DND-41 (cell line): Measurements from ENCODE around the gene TMEM151A.

Experiments
- ATAC-seq: fragments of 200-7000 bp; cut with Tn5 transposase; 3 replicates; pipeline ENCODE4 v1.9.1; 2021; ENCODE audit warnings: low read depth; ENCODE audit not compliant: insufficient read depth
- DNase-seq: peaks from one replicate; pipeline ENCODE4 v3.0.0-alpha.2; 2020
- H2AFZ ChIP-seq: 2 replicates; pipeline ENCODE4 v1.6.0; 2012; ENCODE audit warnings: low read depth, low read length
- H3K27ac ChIP-seq: 2 replicates; pipeline ENCODE4 v1.5.1; 2012; ENCODE audit warnings: low read length, inconsistent platforms
- H3K27me3 ChIP-seq: fragments of 200-600 bp; sonication (generic); 2 replicates; pipeline ENCODE4 v1.6.0; 2012; ENCODE audit warnings: low read length, mild to moderate bottlenecking, inconsistent platforms; ENCODE audit not compliant: insufficient read depth, poor library complexity
- H3K36me3 ChIP-seq: 2 replicates; pipeline ENCODE4 v1.5.1; 2012; ENCODE audit warnings: low read length, inconsistent platforms; ENCODE audit not compliant: insufficient read depth
- H3K4me1 ChIP-seq: 2 replicates; pipeline ENCODE4 v1.5.1; 2012; ENCODE audit warnings: mild to moderate bottlenecking, low read length; ENCODE audit not compliant: insufficient read depth
- H3K4me2 ChIP-seq: 2 replicates; pipeline ENCODE4 v1.6.0; 2012; ENCODE audit warnings: mild to moderate bottlenecking, moderate library complexity, low read length, inconsistent platforms; ENCODE audit not compliant: insufficient read depth
- H3K4me3 ChIP-seq, 2 experiments: fragments of 200-600 bp in 1 of 2; shearing (Covaris generic) in 1 of 2; 2 replicates each; pipeline ENCODE4 v1.5.1; 2012 to 2016; ENCODE audit warnings: inconsistent platforms in 2 of 2, low read length in 2 of 2, mild to moderate bottlenecking in 2 of 2, low read depth in 1 of 2, moderate library complexity in 1 of 2
- H3K79me2 ChIP-seq: 2 replicates; pipeline ENCODE4 v1.6.0; 2012; ENCODE audit warnings: low read length, inconsistent platforms; ENCODE audit not compliant: insufficient read depth
- H3K9ac ChIP-seq: 2 replicates; pipeline ENCODE4 v1.6.0; 2012; ENCODE audit warnings: low read depth, mild to moderate bottlenecking, inconsistent platforms, low read length, moderate library complexity
- H3K9me3 ChIP-seq: 2 replicates; pipeline ENCODE4 v1.5.1; 2012; ENCODE audit warnings: low read length, moderate library complexity, mild to moderate bottlenecking, inconsistent platforms; ENCODE audit not compliant: insufficient read depth, severe bottlenecking
- H4K20me1 ChIP-seq: 2 replicates; pipeline ENCODE4 v1.6.0; 2012; ENCODE audit warnings: low read length; ENCODE audit not compliant: insufficient read depth
- CTCF ChIP-seq: IDR thresholded peaks from 2 replicates; pipeline ENCODE4 v1.5.1; 2012; ENCODE audit warnings: borderline replicate concordance, low read length, moderate library complexity, mild to moderate bottlenecking; ENCODE audit not compliant: poor library complexity, severe bottlenecking; ENCODE audit errors: extremely low read depth
- EZH2 ChIP-seq: IDR thresholded peaks from 3 replicates; pipeline ENCODE4 v1.6.1; 2012; ENCODE audit warnings: borderline replicate concordance, low read depth, mild to moderate bottlenecking, moderate library complexity, low read length, inconsistent platforms; ENCODE audit not compliant: severe bottlenecking

Gene TMEM151A

DNA sequence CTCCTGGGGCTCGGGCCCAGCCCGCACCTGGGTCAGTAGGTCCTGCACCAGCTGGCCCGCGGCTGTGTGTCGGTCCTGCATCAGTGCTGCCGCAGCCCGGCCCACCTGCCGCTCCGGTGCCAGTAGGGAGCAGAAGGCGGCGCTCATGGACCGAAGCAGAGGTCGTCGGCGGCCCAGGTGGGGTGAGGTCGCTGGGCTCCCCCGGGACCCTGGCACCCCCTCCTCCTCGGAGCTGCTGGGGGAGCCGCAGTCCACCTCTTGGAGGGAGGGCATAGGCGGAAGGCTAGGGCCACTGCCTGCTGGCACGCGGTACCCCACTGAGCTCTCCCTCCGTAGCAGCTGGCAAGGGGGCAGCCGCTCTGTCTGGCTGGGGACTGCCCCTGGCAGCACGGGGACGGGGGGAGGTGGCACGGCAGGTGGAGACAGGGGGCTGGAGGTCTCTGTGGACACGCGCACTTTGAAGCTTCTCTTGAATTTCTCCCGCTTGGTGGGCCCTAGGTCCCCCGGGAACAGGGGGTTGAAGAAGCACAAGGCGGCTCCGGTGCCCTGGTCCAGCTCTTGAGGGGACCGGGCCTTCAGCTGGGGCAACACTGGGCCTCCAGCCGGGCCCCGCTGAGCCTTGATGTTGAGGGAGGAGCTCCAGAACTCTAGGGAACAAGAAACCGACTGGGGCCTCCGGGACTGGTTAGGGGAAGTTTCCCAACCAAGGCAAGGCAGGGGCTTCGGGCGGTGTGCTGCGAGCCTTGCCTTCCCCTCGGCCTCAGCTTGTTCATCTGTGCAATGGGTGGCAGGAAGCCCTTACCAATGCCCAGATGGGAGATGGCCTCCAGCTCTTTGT, 43.1 kb downstream of the TMEM151A start:
- Histone ChIP-seq H3K4me2 (no peak overlapping the region), H3K27me3 (no peaks in the 10 kb centered on the region), H3K36me3 (peaks cover 31% of the 10 kb centered on the region)

GRCh38 chr11:66335531-66336233, 44.0 kb downstream of the TMEM151A start:
- ATAC-seq (no peak), DNase-seq (no peak)
- TF ChIP-seq EZH2 (no peak), CTCF (no peak)
- H3K4me2 ChIP-seq: no peak overlapping the region
- no peak overlapping the region for H3K27ac ChIP-seq
- H2AFZ ChIP-seq: no peak overlapping the region
- H3K36me3 ChIP-seq: peaks cover 40% of the 10 kb centered on the region
- H3K9me3 ChIP-seq: no peaks in the 10 kb centered on the region
- H3K79me2 ChIP-seq: no peaks in the 10 kb centered on the region
- H3K9ac ChIP-seq: no peak overlapping the region
- H4K20me1 ChIP-seq: peaks cover 11% of the 10 kb centered on the region; the same call in 1 of the 2 replicates
- no peaks in the 10 kb centered on the region for H3K27me3 ChIP-seq
- H3K4me3 ChIP-seq: no peak overlapping the region
- H3K4me1 ChIP-seq: no peaks in the 10 kb centered on the region

More for the DNA sequence above, 43.1 kb downstream of the TMEM151A start:
- no peaks in the 10 kb centered on the region for H3K4me1 ChIP-seq
- H3K9me3 ChIP-seq: no peaks in the 10 kb centered on the region
- no peak for ATAC-seq
- H2AFZ ChIP-seq: no peak overlapping the region
- no peak overlapping the region for H3K27ac ChIP-seq
- H3K4me3 ChIP-seq: no peak overlapping the region
- H4K20me1 ChIP-seq: peaks cover 11% of the 10 kb centered on the region; the same call in 1 of the 2 replicates
- H3K9ac ChIP-seq: no peak overlapping the region
- no peaks in the 10 kb centered on the region for H3K79me2 ChIP-seq
- DNase-seq: no peak
- TF ChIP-seq CTCF (no peak), EZH2 (no peak)

- no peak within 1 kb of the TSS for H2AFZ ChIP-seq
- H3K9ac ChIP-seq: no peak within 1 kb of the TSS
- H3K27ac ChIP-seq: no peak within 1 kb of the TSS
- TF ChIP-seq EZH2 (no peak), CTCF (peak; percentile 15)
- peaks cover 48% of the 10 kb centered on the region for H3K36me3 ChIP-seq
- H3K27me3 ChIP-seq: no peaks in the 10 kb centered on the region
- DNase-seq (no peak), ATAC-seq (peak; percentile 46)
- no peaks in the 10 kb centered on the region for H3K79me2 ChIP-seq
- no peak within 1 kb of the TSS for H3K4me2 ChIP-seq
- no peaks in the 10 kb centered on the region for H3K9me3 ChIP-seq
- H3K4me3 ChIP-seq: no peak within 1 kb of the TSS
- H4K20me1 ChIP-seq: peaks cover 11% of the 10 kb centered on the region
- no peaks in the 10 kb centered on the region for H3K4me1 ChIP-seq
Observed at GRCh38 chr11:66336234-66337102, 44.8 kb downstream of the TMEM151A start, which contains the start of gene RIN1. RIN1 (minus strand) TSS chr11:66336434; CDS start chr11:66336402, 32 bp downstream.
